Activated CD4-positive, alpha-beta T cell treated with anti-CD3 and anti-CD28 coated beads, Interleukin-2, amount 50 U/mL, for 16 hours (primary cell): ENCODE data around the gene STUB1.

ENCODE experiments used
- DNase-seq: peaks from one replicate; pipeline ENCODE4 v3.0.0-alpha.2; 2020

STUB1 gene

DNA sequence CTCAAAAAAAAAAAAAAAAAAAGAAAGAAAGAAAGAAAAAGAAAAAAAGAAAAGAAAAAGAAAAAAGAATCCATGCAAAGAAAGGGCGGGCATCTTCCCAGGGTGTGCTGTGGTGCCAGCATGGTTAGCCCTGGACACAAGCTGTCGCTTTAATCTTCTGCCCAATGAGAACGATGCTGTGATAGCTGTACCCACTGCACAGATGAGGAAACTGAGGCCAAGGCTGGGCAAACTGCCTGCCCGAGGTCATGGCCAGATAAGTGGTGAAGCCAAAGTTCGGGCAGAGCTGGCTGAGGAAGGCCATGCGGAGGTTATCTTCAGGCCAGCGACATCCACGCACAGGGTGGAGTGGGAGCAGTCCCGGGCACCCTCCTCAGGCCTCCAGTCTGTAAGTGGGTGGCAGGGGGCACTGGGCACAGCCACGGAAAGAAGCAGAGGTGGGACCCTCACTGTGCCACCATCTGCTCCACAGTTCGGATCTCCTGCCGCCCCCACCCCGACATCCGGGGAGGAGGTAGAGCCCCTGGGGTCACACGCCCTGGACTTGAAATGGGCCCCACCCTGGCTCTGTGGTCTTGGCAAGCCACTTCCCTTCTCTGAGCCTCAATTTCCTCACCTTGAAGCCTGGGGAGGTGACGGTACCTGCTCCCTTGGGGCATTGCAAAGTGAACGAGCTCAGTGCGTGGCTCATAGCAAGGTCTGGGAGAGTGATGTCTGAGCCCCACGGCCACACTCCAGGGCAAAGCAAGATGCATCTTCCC is 18.9 kb downstream of the STUB1 start:
- no peak for DNase-seq

DNA sequence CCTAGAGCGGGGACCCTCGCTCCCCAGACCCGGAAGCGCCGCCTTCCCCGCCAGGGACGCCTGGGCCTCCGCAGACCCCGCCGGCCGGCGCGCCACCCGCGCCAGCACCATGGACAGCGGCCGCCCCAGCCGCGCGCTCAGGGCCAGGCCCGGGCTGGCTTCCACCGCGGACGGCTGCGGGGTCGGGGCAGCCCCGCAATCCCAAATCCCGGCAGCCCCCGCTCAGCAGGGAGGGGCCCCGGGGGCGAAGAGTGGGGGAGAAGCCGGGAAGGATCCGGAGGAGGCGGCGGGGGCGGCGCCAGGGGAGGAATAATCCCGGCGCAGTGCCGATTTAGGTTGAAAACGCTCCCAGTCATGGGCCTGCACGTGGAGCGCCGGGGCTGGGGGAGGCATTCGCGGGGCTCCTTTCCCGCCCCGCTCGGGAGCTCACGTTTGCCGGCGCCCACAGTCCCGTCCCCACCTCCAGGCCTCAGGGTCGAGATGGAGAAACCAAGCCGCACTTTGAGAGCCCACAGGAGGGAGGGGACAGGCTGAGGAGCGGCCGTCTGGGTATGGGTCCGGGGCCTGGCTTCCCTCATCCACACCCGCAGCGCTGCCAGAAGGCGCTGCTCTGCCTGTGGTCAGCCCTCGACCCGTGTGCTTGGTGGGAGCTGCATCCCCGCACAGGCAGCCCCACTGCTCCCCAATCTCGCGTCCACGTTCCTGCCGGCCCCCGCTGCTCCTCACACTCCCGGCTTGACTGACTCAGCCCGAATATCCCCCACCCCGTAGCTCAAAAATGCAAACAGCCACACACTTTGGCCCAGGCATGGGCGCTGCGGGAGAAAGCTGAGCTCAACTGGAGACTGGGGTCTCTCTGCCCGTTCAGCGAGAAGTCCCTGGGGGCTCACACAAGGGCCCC is 20.7 kb downstream of the STUB1 start:
- DNase-seq = no peak

DNA sequence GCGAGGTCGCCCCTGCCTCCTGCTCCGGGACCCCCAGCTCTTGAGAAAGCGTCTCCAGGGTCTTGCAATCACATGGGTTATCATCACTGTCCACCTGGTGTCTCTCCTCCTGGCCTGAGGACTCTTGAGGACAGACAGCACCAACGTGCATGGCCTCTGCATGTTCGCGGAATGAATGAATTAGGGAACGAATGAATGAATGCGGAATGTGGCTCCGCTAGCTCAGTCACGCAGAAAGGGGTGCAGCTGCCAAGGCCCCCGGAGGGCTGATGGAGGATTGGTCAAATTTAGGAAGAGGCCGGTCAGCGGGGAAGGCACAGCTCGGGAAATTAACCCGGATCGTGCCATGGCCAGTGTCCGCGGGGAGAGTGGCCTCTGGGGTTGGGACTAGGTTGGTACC is 22.1 kb downstream of the STUB1 start:
- no peak for DNase-seq

DNA sequence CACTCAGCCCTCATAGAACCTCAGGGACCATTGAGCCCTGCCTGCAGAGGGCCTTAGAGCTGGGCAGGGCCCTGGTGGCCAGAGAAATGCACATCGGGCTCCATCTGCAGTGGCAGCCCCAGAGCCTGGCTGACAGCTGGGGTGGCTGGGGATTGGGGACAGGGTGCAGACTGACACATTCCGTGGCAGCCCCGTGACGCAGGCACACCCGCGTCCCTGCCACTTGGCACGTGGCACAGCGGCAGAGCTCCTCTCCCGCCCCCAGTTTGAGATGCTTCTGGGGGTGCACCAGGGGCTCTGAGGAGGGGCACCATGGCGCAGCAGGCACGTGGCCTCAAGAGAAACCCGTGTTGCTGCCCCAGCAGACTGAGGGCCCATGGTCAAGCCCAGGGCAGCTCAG is 23.2 kb downstream of the STUB1 start:
- DNase-seq = no peak

DNA sequence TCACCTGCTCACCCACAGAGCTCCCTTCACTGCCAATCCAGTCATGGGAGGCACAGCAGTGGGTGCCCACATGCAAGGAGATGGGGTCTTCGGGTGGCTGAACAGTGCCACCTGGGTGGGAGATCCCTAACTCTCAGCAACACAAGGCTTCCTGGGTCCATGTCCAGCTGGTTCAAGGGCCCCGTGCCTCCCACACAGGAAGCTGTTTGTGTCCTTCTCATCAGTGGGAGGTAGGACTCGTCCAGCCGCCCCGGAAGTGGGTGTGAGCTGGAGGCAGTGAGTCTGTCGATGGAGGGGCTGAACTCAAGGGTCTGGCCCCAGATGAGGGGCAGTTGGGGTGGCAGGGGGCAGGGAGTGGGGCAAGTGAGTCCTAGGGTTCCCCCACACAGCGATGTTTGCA is 23.8 kb downstream of the STUB1 start:
- no peak for DNase-seq

DNA sequence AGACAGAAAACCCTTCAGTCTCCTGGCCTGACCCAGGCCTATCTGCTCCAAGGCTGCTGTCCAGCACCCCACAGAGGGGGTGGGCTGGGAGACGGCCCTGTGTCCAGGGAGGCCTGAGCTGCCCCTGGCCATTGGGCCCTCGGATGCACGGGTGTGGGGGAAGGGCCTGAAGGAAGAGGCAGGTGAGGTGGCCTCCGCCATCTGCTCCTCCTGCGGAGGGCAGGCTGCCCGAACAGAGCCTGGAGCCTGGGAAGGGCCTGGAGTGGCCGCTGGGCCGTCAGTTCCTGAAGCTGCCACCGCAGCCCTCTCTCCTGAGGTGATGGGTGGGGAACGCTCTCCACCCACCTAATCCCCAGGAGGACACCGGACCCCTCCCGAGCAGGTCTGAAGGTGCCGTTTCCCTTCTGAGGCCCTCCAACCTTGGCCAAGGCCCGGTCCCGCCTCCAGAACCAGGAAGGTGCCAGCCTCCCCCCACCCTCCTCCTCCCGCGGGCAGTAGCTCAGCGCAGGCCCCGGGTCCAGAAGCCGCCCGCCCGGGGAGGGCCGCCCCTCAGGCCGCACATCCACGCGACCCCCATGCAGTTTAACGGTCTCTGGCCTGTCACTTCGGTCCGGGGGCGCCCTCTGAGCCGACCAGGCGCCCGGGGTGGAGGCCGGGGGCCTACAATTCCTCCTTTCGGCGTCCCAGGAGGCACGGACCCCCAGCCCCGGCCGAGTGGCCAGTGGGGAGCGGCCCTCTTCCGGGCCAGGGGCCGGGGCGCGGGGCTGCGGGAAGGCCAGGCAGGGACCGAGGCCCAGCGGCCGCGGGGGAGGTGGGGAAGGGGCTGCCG is 24.6 kb downstream of the STUB1 start:
- DNase-seq = no peak

DNA sequence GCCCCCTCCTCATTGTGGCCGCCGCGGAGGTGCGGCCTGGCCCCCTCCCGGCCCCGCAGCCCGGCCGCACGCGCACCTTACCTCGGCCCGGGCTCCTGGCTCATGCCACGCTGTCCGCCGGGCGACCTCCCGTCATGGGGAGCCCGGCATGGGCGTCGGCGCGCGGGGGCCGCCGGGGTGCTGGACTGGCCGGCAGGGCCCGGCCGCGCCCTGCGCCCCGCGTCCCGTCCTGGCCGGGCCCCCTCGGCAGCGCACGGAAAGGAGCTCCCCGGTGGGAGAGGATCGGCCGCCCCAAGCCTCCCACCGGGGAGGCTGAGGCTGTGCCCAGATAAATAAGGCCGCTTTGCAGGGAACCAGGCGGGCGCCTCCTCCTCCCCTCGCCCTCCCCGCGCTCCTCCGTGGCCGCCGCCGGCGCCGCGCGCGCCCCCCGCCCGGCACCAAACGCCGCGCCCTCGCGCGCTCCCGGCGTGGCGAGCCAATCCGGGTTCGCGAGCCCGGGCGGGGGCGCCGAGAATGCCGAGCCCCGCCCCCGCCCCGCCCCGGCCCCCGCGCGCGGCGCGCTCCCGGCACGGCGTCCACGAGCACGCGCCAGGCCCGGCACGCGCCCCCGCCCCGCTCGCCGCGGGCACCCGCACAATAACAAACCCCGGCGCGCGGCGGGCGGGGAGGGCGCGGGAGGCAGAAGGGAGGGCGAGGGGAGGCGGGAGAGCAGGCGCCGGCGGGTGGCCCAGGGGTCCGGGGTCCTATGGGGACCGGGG is 25.4 kb downstream of the STUB1 start, which contains the start of gene FBXL16:
TSS of gene FBXL16 (minus strand) at position 371 of the 758 bp plus-strand sequence. CDS start 8,396 bp downstream, outside the sequence.
- DNase-seq = no peak

DNA sequence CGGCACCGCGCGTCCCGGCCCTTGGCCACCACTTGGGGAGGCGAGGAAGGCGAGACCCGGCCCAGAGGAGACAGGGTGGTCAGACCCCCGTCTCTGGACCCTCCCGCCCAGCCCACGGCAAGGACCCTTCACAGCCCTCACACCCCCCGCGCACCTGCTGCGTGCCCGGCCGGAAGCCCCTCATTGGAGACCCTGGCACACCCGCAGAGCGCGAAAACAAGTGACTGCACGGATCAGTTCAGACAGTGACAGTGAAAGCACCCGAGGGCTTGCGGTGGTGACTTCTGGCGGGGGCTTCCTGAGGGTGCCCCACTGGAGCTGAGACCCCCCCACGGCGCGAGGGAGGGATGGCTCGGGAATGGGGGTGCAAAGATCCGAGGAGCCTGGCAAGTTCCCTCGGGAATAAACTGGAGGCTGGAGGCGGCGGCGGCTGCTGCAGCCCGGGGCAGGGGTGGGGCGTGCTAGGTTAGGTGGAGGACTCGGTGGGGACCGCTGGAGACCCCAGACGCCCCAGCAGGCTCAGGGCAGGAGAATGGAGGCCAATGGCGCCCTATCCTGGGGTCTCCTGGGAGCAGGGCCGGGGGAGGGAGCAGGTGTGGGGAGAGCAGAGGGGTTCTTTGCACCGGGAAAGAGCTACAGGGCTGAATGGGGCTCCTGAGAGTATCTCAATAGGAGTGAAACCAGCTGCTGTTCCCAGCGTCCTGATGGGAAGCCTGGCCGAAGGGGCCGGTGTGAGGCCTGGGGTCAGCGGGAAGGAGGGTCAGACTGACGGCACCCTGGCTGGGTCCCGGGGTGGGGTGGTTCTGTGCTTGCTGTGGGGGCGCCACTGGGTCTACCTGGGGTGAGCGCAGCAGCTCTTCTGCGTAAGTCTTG is 26.2 kb downstream of the STUB1 start:
- DNase-seq = no peak

DNA sequence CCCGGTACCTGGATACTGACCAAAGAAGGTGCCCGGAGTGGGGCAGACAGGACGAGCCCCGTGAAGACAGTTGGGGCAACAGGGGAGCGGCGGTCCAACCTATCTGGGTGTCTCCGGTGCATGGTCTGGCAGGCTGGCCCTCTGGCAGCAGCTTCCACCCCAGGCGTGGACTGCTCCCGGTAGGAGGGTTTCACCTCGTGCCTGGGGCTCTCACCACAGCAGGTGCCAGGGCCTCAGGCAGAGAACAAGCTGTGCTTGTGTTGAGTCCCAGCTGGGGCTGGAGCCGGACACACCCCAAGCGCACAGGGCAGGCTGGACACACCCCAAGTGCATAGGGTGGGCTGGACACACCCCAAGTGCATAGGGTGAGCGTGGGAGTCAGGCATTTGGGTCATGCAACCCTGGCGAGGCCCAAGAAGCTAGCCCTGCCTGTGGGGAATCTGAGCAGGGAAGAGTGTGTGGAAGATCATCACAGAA is 26.9 kb downstream of the STUB1 start:
- no peak for DNase-seq

DNA sequence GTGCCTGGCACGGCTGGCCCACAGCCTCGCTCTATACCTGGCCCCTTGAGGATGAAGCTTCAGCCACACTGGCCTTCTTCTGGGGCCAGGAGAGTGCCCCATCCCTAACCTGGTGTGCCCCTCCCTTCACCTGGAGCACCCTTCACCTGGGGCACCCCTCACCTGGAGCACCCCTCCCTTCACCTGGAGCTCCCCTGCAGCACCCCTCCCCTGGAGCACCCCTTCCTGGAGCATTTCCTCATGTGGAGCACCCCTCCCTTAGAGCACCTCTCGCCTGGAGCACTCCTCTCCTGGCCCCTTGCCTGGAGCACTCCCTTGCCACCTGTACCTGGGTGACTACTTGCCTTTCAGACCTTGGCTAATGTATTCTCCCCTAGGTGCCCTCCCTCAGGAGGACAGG is 27.8 kb downstream of the STUB1 start:
- no peak for DNase-seq

DNA sequence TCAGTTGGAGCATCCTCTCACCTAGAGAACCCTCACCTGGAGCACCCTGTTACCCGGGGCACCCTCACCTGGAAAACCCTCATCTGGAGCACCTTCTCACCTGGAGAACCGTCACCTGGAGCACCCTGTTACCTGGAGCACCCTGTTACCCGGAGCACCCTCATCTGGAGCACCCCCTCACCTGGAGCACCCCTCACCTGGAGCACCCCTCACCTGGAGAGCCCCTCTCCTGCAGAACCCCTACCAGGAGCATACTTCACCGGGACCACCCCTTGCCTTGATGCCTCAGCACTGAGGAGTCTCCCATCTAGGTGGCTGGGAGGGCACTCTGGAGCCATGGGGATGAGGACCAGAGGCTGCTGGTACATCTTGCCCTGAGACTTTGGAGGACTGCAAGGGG is 28.7 kb downstream of the STUB1 start:
- no peak for DNase-seq

DNA sequence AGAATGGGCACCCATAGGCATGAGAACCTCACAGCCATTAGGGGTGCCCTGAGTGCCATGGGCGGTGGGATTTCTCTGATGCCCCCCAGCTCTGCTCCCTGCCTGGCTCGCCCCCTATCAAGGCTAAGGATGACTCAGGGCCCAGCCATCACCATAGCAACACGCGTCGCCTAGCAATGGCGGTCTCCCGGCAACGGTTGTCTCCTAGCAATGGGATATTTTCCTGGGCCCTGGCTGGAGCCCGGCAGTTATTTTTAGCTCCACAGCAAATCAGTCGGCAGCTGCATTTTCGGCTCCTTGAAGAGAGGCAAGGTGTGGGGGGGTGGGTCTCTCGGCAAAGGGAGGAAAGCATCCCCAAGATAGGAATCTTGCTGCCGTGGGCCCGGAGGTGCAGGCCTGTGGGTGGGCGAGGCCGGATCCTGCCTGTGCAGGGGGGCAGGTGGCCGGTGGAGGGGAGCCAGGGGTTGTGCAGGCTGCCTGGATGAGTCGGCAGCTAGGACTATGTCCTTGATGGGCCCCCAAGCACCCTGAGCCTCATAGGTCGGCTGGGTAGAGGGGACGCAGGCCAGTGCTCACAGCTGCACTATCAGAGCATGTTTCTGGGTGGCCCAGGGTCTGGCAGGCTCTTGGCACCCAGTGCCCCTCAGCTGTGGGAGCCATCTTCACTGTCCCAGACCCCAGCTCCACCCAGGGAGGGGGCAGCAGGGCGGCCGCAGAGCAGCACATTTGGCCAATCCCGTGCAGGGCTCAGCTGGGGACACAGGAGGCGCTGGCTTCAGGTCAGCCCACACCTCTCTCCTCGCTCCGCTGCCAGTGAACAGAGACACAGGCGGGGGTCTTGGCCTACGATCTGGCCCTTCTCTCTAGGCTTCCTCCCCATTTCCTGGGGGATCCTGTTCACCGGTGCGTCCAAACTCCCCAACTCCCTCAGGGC is 29.6 kb downstream of the STUB1 start:
- DNase-seq = no peak

DNA sequence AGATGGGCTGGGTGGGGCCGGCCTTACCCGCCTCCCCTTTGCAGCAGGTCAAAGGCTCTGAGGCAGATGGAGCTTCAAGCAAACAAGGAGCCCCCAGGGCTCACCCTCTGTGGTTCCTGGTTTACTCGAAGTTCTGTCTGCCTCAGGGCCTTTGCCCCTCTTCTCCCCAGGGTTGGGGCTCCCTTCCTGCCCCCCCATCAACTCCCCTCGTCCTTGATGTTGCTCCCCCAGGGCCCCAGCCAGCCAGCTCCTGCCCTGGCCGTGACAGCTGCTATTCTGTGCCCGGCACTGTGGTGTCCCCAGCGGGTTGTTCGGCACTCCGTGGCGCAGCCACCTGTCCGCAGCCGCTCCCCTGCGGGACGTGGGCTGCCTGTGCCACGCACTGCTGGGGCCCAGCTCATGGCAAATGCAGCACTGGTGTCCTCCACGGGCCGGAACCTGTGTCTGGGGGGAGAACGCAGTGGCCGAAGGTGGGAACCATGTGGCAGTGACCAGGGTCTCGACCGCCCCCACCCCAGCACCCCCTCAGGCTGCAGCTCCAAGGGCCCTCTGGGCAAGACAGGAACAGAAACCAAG is 30.4 kb downstream of the STUB1 start:
- DNase-seq = no peak

DNA sequence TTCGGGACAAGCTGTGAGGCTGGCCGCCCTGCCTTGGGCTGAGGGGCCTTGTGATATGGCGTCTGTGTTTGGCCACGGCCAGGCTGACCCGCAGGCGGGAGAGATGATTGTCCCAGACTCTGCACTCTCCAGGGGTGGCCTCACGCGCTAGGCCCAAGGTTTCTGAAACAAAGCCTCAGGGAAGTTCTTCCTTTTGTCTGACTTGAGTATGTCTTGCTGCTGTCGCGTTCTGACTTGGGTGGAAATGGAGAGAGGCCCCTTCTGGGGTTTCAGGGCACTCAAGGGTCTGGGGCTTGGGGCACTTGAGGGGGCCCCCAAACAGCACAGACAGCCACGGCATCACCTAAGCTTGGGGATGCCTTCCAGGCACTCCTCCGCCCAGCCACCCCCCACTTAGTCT is 30.9 kb downstream of the STUB1 start:
- no peak for DNase-seq

DNA sequence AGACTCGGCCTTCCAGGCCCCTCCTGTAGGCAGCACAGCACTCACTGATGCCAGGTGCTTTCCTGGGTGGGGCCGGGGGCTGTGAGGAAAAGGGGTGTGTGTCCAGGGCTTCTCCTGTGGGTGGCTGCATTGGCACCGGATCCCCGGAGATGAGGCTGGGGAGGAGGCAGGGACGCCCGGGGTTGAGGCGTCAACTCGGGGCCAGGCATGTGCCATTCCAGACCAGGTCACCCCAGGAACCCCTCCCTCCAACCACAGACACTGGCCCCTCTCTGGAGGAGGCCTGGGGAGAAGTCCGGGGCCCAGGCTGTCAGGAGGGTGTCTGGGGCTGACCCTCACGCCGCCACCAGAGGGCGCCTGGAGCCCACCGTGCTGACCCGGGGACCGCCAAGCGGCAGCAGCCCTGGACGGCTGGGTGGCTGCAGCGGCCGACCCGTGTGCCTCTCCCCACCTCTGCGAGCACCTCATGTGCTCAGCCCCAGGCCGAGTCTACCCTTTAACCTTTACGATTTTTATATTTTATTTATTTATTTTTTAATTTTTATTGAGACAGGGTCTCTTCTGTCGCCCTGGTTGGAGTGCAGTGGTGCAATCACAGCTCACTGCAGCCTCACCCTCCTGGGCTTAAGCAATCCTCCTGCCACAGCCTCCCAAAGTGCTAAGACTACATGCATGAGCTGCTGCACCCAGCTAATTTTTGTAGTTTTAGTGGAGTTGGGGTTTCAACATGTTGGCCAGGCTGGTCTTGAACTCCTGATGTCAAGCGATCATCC is 31.5 kb downstream of the STUB1 start:
- peak; percentile 78 for DNase-seq

DNA sequence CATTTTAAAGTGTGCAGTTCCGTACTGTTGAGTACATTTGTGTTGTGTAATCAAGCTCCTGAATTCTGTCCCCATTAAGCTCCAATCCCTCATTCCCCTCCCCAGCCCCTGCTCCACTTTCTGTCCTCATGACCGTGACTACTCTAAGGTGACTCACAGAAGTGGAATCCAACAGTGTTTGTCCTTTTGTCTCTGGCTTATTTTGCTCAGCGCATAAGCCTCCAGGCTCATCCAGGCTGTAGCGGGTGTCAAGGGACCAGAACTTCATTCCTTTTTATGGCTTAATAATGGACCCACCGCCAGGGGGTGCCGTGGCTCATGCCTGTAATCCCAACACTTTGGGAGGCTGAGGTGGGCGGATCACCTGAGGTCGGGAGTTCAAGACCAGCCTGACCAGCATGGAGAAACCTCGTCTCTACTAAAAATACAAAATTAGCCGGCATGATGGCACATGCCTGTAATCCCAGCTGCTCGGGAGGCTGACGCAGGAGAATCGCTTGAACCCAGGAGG is 32.6 kb downstream of the STUB1 start:
- DNase-seq = peak; percentile 58

DNA sequence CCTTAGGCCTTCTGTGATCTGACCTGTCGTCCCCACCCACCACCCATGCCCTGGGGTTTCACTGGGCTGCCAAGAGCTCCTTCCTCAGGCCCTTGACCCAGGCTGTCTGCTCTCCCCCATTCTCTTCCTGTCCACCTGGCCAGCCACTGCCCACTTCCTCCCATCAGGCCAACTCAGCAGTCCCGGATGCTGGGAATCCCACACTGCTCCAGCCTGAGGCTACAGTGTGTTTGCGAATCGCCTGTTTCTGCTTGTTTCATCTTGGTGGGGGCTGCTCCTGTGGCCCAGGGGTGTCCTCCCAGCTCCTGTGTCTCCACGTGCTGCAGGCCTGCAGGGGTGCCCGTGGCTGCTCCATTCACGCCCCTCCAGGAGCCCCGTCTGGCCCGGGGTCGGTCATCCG is 33.9 kb downstream of the STUB1 start:
- DNase-seq = no peak
